ENCODE data around the gene SCAMP2.

DNA sequence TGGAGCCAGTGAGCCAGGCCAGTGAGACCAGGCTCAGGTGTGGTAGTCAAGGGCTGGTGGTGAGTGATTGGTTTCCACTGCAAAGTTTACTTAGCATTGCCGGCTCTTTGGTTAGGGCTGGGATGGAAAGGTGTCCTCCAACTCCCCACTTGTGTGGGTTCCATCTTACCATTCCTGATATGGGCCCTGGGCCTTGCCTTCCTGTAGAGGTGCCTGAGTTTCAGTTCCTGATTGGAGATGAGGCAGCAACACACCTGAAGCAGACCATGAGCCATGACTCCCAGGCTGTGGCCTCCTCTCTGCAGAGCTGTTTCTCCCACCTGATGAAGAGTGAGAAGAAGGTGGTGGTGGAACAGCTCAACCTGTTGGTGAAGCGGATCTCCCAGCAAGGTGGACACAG, 19.8 kb upstream of the SCAMP2 start:
- TF ChIP-seq, protein P1, sequence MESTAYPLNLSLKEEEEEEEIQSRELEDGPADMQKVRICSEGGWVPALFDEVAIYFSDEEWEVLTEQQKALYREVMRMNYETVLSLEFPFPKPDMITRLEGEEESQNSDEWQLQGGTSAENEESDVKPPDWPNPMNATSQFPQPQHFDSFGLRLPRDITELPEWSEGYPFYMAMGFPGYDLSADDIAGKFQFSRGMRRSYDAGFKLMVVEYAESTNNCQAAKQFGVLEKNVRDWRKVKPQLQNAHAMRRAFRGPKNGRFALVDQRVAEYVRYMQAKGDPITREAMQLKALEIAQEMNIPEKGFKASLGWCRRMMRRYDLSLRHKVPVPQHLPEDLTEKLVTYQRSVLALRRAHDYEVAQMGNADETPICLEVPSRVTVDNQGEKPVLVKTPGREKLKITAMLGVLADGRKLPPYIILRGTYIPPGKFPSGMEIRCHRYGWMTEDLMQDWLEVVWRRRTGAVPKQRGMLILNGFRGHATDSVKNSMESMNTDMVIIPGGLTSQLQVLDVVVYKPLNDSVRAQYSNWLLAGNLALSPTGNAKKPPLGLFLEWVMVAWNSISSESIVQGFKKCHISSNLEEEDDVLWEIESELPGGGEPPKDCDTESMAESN (CRISPR knock-in tag; conservative IDR thresholded peaks at IDR 0.05): no peak
- TF ChIP-seq ZZZ3 (CRISPR knock-in tag; IDR thresholded peaks at IDR 0.05; ENCODE audit: borderline replicate concordance): no peak
- 0 out of 4 replicates have a peak, but pooled peaks of 1 of the 2 experiments have one; percentile 20 for TF ChIP-seq POLR2A (IDR thresholded peaks at IDR 0.05; ENCODE audit: insufficient read depth in 1 of 2, low read depth in 2 of 2, low read length in 2 of 2)

All from HepG2 (cell line).